GM19035 (cell line): ENCODE data around the gene C1orf116.

Experiments
- ATAC-seq: cut with Tn5 transposase; IDR thresholded peaks from one replicate; pipeline ENCODE4 v1.9.1; 2021; ENCODE audit not compliant: unreplicated experiment

Gene C1orf116

GRCh38 chr1:207035877-207036551, 3.5 kb upstream of the C1orf116 start:
- ATAC-seq, result no peak

- no peak for ATAC-seq
These were observed 2.4 kb upstream of the C1orf116 start for GRCh38 chr1:207034998-207035397.

DNA sequence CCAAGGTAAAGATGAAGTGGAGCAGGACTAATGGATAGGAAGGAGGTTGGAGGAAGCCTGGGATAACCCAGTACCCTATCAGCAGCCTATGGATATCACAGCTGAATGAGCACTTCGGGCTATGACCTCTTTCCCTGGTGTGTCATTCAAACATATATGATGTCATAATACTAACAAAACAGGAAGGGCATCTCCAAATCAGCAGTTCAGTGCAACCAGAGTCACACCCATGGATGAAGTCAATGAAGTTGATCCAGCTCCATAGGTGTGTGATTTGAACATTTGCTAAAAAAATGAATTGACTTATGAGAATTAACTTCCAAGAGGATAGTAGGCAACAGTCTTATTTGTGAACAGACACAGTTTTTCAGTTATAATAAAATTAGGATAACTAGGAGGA, 1.7 kb upstream of the C1orf116 start:
- no peak for ATAC-seq

GRCh38 chr1:207033302-207033701, 746 bp upstream of the C1orf116 start:
- ATAC-seq, result no peak

GRCh38 chr1:207031632-207032264, 808 bp downstream of the C1orf116 start:
- no peak for ATAC-seq

DNA sequence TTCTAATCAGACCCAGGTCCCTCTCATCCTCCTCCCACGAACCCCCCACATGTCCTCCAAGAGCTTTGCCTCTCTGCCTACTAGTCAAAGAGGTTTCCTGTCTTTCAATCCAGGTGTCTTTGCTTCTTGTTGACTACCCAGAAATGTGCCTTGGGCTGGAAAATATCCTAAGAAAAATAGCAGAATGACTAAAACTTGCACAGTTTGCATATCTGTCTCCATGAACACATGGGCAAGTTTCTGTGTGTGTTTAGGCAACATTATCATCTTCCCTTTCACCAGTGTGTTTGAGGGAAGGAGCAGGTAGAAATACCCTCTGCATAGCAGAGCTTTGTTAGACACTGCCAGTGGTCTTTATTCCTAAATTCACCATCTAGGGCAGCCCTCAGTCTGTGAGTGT, 1.5 kb downstream of the C1orf116 start:
- no peak for ATAC-seq

GRCh38 chr1:207030522-207031009, 2.0 kb downstream of the C1orf116 start:
- ATAC-seq, result no peak

- ATAC-seq, result no peak
These were observed 2.6 kb downstream of the C1orf116 start for GRCh38 chr1:207029701-207030521.

DNA sequence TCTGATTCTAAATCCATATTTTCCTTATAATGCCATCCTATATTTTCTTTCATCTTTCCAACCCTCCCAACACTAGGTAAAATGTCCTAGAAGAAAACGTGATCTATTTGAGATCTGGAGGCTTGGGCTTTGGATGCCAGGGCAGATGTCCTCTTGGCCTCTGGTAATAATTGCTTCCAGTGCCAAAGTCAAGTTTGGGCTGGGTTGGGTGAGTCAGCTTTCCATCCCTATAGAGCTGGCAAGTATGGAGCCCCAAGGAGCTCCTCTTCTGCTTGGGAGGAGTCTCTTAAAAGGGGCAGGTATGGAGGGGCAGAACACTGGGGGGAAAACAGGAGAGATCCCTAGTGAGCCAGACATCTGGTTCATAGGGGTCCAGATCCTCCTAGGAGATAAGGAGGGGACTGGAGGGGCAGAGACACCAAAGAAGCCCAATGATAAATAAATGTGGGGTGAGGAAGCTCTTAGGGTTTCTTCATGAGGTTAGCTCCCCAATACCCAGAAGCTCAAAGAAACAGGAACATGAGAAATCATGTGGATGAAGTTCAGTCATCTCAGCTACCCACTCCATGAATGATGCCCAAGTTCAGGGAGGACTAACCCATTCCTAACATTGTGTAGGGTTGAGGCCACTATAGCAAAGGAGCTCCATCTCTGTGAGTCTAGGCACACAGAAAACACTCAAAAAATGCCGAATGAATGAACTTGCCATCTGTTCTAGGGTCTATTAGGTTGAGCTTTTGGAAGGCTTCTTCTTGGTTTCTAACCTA, 3.5 kb downstream of the C1orf116 start:
- no peak for ATAC-seq

GRCh38 chr1:207027921-207028320, 4.6 kb downstream of the C1orf116 start:
- ATAC-seq, result no peak

DNA sequence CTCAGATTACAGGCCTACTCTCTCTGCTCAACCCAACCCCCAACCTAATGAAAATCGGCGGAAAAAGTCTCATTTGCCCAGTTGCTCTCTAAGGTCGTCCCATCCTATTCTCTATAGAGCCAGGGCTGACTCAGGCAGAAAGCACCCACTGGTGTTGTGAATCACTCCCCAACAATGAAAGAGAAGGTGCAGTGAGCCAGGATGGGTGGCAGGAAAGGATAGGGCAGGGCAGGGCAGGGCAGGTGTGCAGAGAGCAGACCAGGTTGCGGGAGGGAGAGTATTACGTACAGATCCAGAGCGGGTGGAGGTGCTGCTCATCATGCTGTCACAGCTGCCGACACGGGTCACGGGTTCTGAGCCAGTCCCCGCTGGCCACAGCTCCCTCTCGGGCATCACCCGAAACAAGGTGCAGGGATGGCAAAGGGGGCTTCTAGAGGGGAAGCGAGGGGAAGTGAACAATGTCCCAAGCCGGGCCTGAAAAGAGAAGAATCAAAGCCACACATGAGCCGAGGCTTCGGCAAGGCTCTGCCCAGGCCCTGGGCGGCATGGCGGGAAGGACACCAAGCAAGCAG, 5.3 kb downstream of the C1orf116 start:
- no peak for ATAC-seq

- ATAC-seq, result no peak
These were observed 6.4 kb downstream of the C1orf116 start for GRCh38 chr1:207026104-207026534.

GRCh38 chr1:207025146-207025880, 7.2 kb downstream of the C1orf116 start:
- ATAC-seq, result no peak

GRCh38 chr1:207024202-207025145, 8.1 kb downstream of the C1orf116 start:
- ATAC-seq, result no peak

GRCh38 chr1:207022996-207023679, 9.4 kb downstream of the C1orf116 start:
- no peak for ATAC-seq

- ATAC-seq, result no peak
These were observed 10.5 kb downstream of the C1orf116 start for GRCh38 chr1:207021876-207022596.

- no peak for ATAC-seq
These were observed 11.3 kb downstream of the C1orf116 start for GRCh38 chr1:207021139-207021861.
